H1 (cell line): Measurements from ENCODE around the gene ERLIN1. TPM values are rescaled to one million over a fixed set of nuclear protein-coding genes. Genes with fewer than 3 reads are reported as not detected.

ENCODE experiments used
- BACH1 ChIP-seq: IDR thresholded peaks from 2 replicates; pipeline ENCODE4 v1.6.1; 2012; ENCODE audit warnings: low read length, improper control_type of control experiment
- CEBPB ChIP-seq: IDR thresholded peaks from 2 replicates; pipeline ENCODE4 v1.6.1; 2012; ENCODE audit warnings: low read depth, low read length
- HDAC6 ChIP-seq: IDR thresholded peaks from one replicate; pipeline ENCODE4 v1.7.1; 2012; ENCODE audit warnings: low read depth, mild to moderate bottlenecking, inconsistent platforms, low read length, moderate library complexity
- NANOG ChIP-seq: IDR thresholded peaks from 2 replicates; pipeline ENCODE4 v1.6.1; 2011; ENCODE audit warnings: low read length, low read depth, mild to moderate bottlenecking, inconsistent platforms; ENCODE audit not compliant: insufficient read depth, poor library complexity, severe bottlenecking
- polyA plus RNA-seq, 7 experiments: library from polyadenylated mRNA; depleted of rRNA in 3 of 7; stranded (reverse) in 5 of 7; unstranded in 2 of 7; fragments of >200 nt in 5 of 7; fragments of 200-250 nt in 2 of 7; gene quantifications; 1 replicate in 5 of 7; 2 replicates in 1 of 7; 4 replicates in 1 of 7; pipeline versions ENCODE4 v1.2.1 to v1.2.3, GENCODE V29; 2011 to 2013; ENCODE audit warnings: missing spikeins in 2 of 7, mixed read lengths in 2 of 7
- total RNA-seq: library from RNA; stranded (reverse); fragmentation: NEBNext Ultra II Directional; extraction: Animal tissue kit (Norgen Biotek cat#: 25700); gene quantifications from 2 replicates; pipeline ENCODE4 v1.2.1, GENCODE V29; 2021

The ERLIN1 gene
- total and polyA plus RNA-seq, 2 of the 8 experiments (the other 6 are each of a cell fraction or from before 2014, with no cell fraction given): 16.5 to 32.0 TPM

DNA sequence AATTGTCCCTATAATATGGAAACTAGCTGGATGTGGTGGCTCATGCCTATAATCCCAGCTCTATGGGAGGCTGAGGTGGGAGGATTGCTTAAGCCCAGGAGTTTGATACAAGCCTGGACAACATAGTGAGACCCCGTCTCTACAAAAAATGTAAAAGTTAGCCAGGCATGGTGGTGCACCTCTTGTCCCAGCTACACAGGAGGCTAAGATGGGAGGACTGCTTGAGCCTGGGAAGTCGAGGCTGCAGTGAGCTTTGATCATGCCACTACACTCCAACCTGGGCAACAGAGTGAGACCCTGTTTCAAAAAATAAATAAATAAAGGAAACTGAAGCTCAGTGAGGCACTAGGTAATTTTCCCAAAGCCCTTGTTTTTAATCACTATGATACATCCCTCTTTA, 15.7 kb upstream of the ERLIN1 start (continued):
- TF ChIP-seq CEBPB (no peak), HDAC6 (no peak), BACH1 (no peak), NANOG (no peak)
